WTC11 (cell line): ENCODE measurements around the gene PAK1. TPM values are rescaled to one million over a fixed set of nuclear protein-coding genes. Genes with fewer than 3 reads are reported as not detected.

Experiments
- ATAC-seq: fragments of 200-7000 bp; cut with Tn5 transposase; 2 replicates; pipeline ENCODE4 v1.10.0; 2021; ENCODE audit warnings: mild to moderate bottlenecking, moderate library complexity
- CTCF ChIA-PET: fragments of 300-600 bp; sonication (Branson Sonifier 250); formaldehyde crosslinking; loops from one replicate; lab custom pipeline; 2021; ENCODE audit warnings: antibody characterized with exemption; lab: Charles Lee
- POLR2A ChIA-PET: fragments of 350-600 bp; sonication (Branson Sonifier 250); formaldehyde crosslinking; loops from one replicate; lab custom pipeline; 2021; ENCODE audit warnings: antibody characterized with exemption; lab: Charles Lee
- DNase-seq: peaks from one replicate; pipeline ENCODE4 v3.0.0; 2021; ENCODE audit warnings: low spot score
- H3K27ac Mint-ChIP-seq: 2 replicates; pipeline ENCODE4 v1.8.0; 2021; ENCODE audit warnings: mixed read lengths
- H3K27me3 Mint-ChIP-seq: 2 replicates; pipeline ENCODE4 v1.8.0; 2021; ENCODE audit warnings: low read depth, mild to moderate bottlenecking, moderate library complexity, mixed read lengths
- H3K36me3 Mint-ChIP-seq: 2 replicates; pipeline ENCODE4 v1.8.0; 2021; ENCODE audit warnings: mixed read lengths
- H3K4me1 Mint-ChIP-seq: 2 replicates; pipeline ENCODE4 v1.8.0; 2022; ENCODE audit warnings: mixed read lengths
- H3K4me3 Mint-ChIP-seq: 2 replicates; pipeline ENCODE4 v1.8.0; 2021; ENCODE audit warnings: mild to moderate bottlenecking, moderate library complexity, mixed read lengths
- H3K9me3 Mint-ChIP-seq: 2 replicates; pipeline ENCODE4 v1.8.0; 2021; ENCODE audit warnings: mixed read lengths
- CBFB ChIP-seq: sonication (generic); formaldehyde crosslinking; IDR thresholded peaks from 2 replicates; pipeline ENCODE4 v1.8.1; 2022; ENCODE audit warnings: mild to moderate bottlenecking, low read depth, missing genetic modification reagents
- CDX4 ChIP-seq: fragments of 250-450 bp; sonication (Bioruptor Pico); IDR thresholded peaks from 2 replicates; pipeline ENCODE4 v1.9.0; 2021; ENCODE audit warnings: moderate library complexity, mild to moderate bottlenecking, inconsistent platforms, borderline replicate concordance
- CREB1 ChIP-seq: sonication (generic); formaldehyde crosslinking; IDR thresholded peaks from 2 replicates; pipeline ENCODE4 v1.8.0; 2023; ENCODE audit warnings: mild to moderate bottlenecking, missing genetic modification reagents
- ELF4 ChIP-seq: sonication (generic); formaldehyde crosslinking; IDR thresholded peaks from 2 replicates; pipeline ENCODE4 v1.8.1; 2022; ENCODE audit warnings: low read depth, mild to moderate bottlenecking, moderate library complexity, missing genetic modification reagents
- FOXP1 ChIP-seq: sonication (generic); formaldehyde crosslinking; IDR thresholded peaks from 2 replicates; pipeline ENCODE4 v1.8.0; 2022; ENCODE audit warnings: missing genetic modification reagents, mild to moderate bottlenecking, moderate library complexity, borderline replicate concordance
- GTF2I ChIP-seq: fragments of 250-450 bp; sonication (Bioruptor Pico); conservative IDR thresholded peaks from 2 replicates; pipeline ENCODE4 v1.4.0; 2021; ENCODE audit warnings: mild to moderate bottlenecking
- HMGA2 ChIP-seq: fragments of 250-450 bp; sonication (Bioruptor Pico); IDR thresholded peaks from 2 replicates; pipeline ENCODE4 v1.4.0; 2021; ENCODE audit warnings: mild to moderate bottlenecking, moderate library complexity
- HMGXB4 ChIP-seq: sonication (generic); formaldehyde crosslinking; IDR thresholded peaks from 2 replicates; pipeline ENCODE4 v1.8.1; 2023; ENCODE audit warnings: mild to moderate bottlenecking, moderate library complexity, missing genetic modification reagents
- NFATC4 ChIP-seq: fragments of 250-450 bp; sonication (Bioruptor Pico); IDR thresholded peaks from 2 replicates; pipeline ENCODE4 v1.9.0; 2021; ENCODE audit warnings: mild to moderate bottlenecking
- PRRX2 ChIP-seq: fragments of 250-450 bp; sonication (Bioruptor Pico); IDR thresholded peaks from 2 replicates; pipeline ENCODE4 v1.8.0; 2021; ENCODE audit warnings: mild to moderate bottlenecking
- RELA ChIP-seq: sonication (generic); formaldehyde crosslinking; IDR thresholded peaks from 2 replicates; pipeline ENCODE4 v1.8.1; 2022; ENCODE audit warnings: missing genetic modification reagents, mild to moderate bottlenecking, borderline replicate concordance
- RORB ChIP-seq: fragments of 250-450 bp; sonication (Bioruptor Pico); IDR thresholded peaks from 2 replicates; pipeline ENCODE4 v1.9.0; 2021; ENCODE audit warnings: mild to moderate bottlenecking
- TCF7 ChIP-seq: sonication (generic); formaldehyde crosslinking; IDR thresholded peaks from 2 replicates; pipeline ENCODE4 v1.8.0; 2022; ENCODE audit warnings: mild to moderate bottlenecking, low read depth, missing genetic modification reagents, moderate library complexity
- TEAD1 ChIP-seq: sonication (generic); formaldehyde crosslinking; IDR thresholded peaks from 2 replicates; pipeline ENCODE4 v1.8.0; 2022; ENCODE audit warnings: mild to moderate bottlenecking, missing genetic modification reagents
- TEAD4 ChIP-seq: sonication (generic); formaldehyde crosslinking; IDR thresholded peaks from 2 replicates; pipeline ENCODE4 v1.8.0; 2022; ENCODE audit warnings: mild to moderate bottlenecking, missing genetic modification reagents
- ZNF281 ChIP-seq: sonication (generic); formaldehyde crosslinking; IDR thresholded peaks from 2 replicates; pipeline ENCODE4 v1.8.0; 2023; ENCODE audit warnings: mild to moderate bottlenecking, missing genetic modification reagents
- ZNF671 ChIP-seq: fragments of 250-450 bp; sonication (Bioruptor Pico); IDR thresholded peaks from 2 replicates; pipeline ENCODE4 v1.8.0; 2021; ENCODE audit warnings: mild to moderate bottlenecking
- total RNA-seq: library from RNA; stranded (reverse); gene quantifications from 3 replicates; pipeline ENCODE4 v1.2.3, GENCODE V29; 2021
- TF ChIP-seq, protein P1 (sequence below): fragments of 250-450 bp; sonication (Bioruptor Pico); IDR thresholded peaks from 2 replicates; pipeline ENCODE4 v1.9.0; 2021; ENCODE audit warnings: mild to moderate bottlenecking
- TF ChIP-seq, protein P2 (sequence below): fragments of 250-450 bp; sonication (Bioruptor Pico); conservative IDR thresholded peaks from 2 replicates; pipeline ENCODE4 v1.9.0; 2021; ENCODE audit warnings: mild to moderate bottlenecking
- TF ChIP-seq, protein P3 (sequence below): sonication (generic); formaldehyde crosslinking; IDR thresholded peaks from 2 replicates; pipeline ENCODE4 v1.8.0; 2022; ENCODE audit warnings: mild to moderate bottlenecking, missing genetic modification reagents
- TF ChIP-seq, protein P4 (sequence below): sonication (generic); formaldehyde crosslinking; IDR thresholded peaks from 2 replicates; pipeline ENCODE4 v1.8.0; 2022; ENCODE audit warnings: missing genetic modification reagents

The PAK1 gene
- total RNA-seq, 1 experiment from 2014 or later = 160 TPM

DNA sequence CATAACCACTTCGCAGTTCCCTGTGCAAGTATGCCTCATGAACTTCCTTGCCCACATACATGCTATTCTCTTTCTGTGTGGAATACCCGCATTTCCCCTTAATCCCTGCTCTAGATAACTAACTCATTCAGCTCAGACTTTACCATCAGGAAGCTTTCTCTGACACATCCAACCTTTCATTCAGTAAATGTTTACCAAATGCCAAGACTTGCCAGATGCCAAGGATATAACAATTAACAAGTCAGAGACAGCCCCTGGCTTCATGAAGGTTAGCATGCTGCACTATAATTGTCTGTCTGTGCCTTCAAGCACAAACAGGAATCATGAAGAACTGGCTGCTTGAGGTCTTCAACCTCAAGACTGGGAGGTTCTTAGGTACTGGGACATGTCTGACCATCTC lies 101.2 kb downstream of the PAK1 start (continued):
- TF ChIP-seq HMGXB4 (CRISPR knock-in tag) (no peak), CREB1 (CRISPR knock-in tag) (no peak), NFATC4 (CRISPR knock-in tag) (no peak), TEAD1 (no peak), PRRX2 (CRISPR knock-in tag) (no peak), TEAD4 (CRISPR knock-in tag) (no peak), ZNF281 (CRISPR knock-in tag) (no peak), CBFB (CRISPR knock-in tag) (no peak)

DNA sequence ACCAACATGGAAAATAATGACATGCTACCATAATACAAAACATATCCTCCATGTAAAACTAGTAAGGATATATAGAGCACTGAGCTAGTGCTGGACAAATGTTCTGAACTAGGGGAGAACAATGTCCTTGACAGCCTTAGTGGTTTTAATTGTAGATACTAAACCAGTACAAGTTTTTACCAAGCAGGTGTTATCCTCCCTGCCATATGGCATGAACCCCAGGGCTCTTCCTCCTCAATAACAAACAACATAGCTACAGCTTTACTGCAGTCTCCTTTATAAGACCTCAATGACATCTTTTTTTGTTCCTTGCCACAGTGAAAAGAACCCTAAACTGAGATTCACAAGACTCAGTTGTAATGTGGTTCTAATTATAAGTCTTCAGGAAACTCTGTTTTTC lies 102.2 kb downstream of the PAK1 start:
- ChIA-PET CTCF (no interaction called here), POLR2A (no interaction called here)
- DNase-seq (no peak), ATAC-seq (no peak)
- no peaks in the 10 kb centered on the region for H3K4me1 Mint-ChIP-seq
- 0 out of 2 replicates have a peak overlapping the region, but pooled peaks have one; percentile 28 for H3K27ac Mint-ChIP-seq
- H3K27me3 Mint-ChIP-seq = no peaks in the 10 kb centered on the region
- no peak overlapping the region for H3K4me3 Mint-ChIP-seq
- peaks cover 67% of the 10 kb centered on the region for H3K36me3 Mint-ChIP-seq
- peaks cover 3% of the 10 kb centered on the region for H3K9me3 Mint-ChIP-seq
- TF ChIP-seq ZNF671 = no peak
- no peak for TF ChIP-seq PRRX2 (CRISPR knock-in tag)
- TF ChIP-seq ELF4 (CRISPR knock-in tag) = no peak
- TF ChIP-seq, protein P1, sequence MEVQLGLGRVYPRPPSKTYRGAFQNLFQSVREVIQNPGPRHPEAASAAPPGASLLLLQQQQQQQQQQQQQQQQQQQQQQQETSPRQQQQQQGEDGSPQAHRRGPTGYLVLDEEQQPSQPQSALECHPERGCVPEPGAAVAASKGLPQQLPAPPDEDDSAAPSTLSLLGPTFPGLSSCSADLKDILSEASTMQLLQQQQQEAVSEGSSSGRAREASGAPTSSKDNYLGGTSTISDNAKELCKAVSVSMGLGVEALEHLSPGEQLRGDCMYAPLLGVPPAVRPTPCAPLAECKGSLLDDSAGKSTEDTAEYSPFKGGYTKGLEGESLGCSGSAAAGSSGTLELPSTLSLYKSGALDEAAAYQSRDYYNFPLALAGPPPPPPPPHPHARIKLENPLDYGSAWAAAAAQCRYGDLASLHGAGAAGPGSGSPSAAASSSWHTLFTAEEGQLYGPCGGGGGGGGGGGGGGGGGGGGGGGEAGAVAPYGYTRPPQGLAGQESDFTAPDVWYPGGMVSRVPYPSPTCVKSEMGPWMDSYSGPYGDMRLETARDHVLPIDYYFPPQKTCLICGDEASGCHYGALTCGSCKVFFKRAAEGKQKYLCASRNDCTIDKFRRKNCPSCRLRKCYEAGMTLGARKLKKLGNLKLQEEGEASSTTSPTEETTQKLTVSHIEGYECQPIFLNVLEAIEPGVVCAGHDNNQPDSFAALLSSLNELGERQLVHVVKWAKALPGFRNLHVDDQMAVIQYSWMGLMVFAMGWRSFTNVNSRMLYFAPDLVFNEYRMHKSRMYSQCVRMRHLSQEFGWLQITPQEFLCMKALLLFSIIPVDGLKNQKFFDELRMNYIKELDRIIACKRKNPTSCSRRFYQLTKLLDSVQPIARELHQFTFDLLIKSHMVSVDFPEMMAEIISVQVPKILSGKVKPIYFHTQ (CRISPR knock-in tag) = no peak
- TF ChIP-seq FOXP1 (CRISPR knock-in tag) = no peak
- no peak for TF ChIP-seq NFATC4 (CRISPR knock-in tag)
- no peak for TF ChIP-seq RORB (CRISPR knock-in tag)
- TF ChIP-seq, protein P2, sequence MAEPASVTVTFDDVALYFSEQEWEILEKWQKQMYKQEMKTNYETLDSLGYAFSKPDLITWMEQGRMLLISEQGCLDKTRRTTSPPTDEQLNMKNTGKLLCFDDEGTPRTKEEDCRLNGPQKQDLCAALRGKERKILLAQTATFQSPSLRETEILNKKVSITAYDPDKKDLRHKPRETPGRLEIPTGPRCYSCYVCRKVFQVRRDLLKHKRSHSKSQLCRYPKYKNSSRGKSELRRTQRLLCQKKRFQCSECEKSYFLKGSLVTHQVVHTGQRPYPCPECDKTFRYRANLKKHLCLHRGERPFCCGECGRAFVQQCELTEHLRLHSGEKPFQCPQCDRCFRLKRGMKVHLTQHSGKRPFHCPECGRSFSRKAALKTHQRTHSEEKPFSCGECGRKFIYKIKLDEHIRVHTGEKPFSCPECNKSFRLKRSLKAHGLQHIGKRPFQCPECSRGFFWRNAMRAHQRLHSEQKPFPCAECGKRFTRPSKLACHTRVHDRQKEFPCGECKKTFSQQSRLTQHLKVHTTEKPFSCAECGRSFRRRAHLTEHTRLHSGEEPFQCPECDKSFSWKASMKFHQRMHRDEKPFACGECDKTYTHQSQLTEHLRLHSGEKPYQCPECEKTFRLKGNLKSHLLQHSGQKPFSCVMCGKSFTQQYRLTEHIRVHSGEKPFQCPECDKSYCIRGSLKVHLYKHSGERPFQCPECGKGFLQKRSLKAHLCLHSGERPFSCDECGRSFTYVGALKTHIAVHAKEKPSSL (CRISPR knock-in tag) = no peak
- TF ChIP-seq RELA = no peak
- TF ChIP-seq GTF2I = no peak
- TF ChIP-seq, protein P3, sequence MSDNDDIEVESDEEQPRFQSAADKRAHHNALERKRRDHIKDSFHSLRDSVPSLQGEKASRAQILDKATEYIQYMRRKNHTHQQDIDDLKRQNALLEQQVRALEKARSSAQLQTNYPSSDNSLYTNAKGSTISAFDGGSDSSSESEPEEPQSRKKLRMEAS (CRISPR knock-in tag) = no peak
- TF ChIP-seq HMGA2 (CRISPR knock-in tag) = no peak
- TF ChIP-seq CDX4 (CRISPR knock-in tag) = no peak
- TF ChIP-seq TCF7 (CRISPR knock-in tag) = no peak
- TF ChIP-seq, protein P4, sequence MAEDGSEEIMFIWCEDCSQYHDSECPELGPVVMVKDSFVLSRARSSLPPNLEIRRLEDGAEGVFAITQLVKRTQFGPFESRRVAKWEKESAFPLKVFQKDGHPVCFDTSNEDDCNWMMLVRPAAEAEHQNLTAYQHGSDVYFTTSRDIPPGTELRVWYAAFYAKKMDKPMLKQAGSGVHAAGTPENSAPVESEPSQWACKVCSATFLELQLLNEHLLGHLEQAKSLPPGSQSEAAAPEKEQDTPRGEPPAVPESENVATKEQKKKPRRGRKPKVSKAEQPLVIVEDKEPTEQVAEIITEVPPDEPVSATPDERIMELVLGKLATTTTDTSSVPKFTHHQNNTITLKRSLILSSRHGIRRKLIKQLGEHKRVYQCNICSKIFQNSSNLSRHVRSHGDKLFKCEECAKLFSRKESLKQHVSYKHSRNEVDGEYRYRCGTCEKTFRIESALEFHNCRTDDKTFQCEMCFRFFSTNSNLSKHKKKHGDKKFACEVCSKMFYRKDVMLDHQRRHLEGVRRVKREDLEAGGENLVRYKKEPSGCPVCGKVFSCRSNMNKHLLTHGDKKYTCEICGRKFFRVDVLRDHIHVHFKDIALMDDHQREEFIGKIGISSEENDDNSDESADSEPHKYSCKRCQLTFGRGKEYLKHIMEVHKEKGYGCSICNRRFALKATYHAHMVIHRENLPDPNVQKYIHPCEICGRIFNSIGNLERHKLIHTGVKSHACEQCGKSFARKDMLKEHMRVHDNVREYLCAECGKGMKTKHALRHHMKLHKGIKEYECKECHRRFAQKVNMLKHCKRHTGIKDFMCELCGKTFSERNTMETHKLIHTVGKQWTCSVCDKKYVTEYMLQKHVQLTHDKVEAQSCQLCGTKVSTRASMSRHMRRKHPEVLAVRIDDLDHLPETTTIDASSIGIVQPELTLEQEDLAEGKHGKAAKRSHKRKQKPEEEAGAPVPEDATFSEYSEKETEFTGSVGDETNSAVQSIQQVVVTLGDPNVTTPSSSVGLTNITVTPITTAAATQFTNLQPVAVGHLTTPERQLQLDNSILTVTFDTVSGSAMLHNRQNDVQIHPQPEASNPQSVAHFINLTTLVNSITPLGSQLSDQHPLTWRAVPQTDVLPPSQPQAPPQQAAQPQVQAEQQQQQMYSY (CRISPR knock-in tag) = no peak
- no peak for TF ChIP-seq HMGXB4 (CRISPR knock-in tag)
